ENCODE results near the gene BACH2.
"Not testable (repeated sequence)": the region's sequence is repeated elsewhere in the genome, so short reads cannot be mapped to it uniquely, and the experiment has no call there.

The BACH2 gene

DNA sequence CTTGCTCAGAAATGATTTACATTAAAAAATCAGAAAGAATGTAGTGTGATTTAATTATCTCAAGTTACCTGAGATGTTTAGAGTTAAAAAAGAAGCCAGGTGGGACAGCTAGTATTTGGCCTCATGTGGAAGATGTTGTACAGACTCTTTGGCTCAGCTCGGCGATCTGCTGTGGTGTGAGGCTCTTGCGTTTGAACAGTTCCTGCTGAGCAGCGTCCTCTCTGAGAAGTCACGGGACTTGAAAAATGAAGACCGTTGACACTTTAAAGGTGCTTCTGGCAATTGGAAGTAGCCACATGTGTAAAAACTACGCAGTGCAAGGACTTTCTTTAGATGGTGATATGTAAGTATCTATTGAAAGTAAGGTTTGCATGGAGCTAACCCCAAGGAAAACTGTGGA lies 169.0 kb downstream of the BACH2 start:
- DNase-seq (ENCODE audit: low read depth in 2 of 2), result no peak

DNA sequence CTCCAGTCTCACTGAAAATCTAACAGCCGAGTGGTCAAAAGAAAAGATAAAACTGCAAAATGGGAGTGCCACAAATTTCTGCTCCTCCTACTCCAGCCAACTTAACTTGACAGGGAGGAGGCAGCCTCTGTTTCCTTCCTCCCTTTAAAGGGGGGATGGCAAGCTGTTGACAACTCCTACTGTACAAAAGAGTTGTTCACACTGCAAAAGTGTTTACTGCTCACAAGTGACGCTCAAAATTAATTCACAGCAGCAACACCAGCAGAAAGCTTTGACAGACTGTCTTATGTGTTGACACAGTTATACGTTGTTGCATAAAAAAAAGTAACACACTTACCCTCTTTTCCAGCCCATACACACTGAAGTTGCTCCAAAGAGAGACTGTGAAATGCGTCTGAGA lies 169.8 kb downstream of the BACH2 start:
- DNase-seq (ENCODE audit: low read depth in 2 of 2), result no peak

DNA sequence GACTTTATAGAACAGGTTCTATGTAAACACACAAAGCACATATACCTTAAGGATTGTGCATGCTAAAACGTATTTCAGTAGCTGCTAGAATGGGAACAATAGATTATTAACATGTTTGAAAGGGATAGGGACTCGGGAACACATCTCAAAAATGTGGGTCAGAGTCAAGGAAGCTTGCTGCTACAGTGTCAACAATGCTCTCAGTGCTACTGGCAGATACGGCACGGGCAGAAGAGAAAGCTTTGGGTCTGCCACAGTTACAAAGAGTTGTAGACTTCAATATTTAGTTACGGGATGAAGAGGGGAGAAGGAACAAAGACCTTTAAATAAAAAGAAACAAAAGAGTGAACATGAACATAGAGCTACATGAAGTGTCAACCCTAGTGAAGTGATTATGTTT lies 170.5 kb downstream of the BACH2 start:
- DNase-seq (ENCODE audit: low read depth in 2 of 2), result no peak

DNA sequence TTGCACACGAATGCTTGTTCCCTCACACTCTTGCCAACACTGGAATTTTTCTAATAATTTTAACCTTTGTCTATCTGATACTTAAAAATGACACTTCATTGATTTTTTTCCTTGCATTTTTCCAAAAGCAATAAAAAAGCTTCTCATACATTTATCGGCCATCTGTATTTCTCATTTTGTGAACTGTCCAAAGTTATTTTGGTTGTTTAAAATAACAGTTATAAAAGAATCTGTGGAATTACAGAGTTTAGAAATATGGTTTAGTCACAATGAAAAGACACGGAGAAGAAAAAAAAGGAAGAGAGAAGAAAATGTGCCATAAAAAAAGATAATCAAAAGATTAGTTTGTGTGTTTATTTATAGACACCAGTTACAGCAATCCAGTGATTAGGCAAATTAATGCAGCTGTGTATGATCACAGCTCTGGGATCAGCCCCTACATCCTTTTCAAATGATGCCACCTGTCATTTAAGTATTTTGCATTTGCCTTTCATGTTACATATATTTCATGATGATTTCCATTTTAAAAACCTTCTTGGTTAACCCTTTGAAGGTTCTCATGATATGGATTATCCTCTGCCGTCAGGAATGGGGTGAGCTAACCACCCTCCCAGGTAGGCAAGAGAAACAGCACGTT lies 171.7 kb downstream of the BACH2 start:
- no peak for DNase-seq (ENCODE audit: low read depth in 2 of 2)

DNA sequence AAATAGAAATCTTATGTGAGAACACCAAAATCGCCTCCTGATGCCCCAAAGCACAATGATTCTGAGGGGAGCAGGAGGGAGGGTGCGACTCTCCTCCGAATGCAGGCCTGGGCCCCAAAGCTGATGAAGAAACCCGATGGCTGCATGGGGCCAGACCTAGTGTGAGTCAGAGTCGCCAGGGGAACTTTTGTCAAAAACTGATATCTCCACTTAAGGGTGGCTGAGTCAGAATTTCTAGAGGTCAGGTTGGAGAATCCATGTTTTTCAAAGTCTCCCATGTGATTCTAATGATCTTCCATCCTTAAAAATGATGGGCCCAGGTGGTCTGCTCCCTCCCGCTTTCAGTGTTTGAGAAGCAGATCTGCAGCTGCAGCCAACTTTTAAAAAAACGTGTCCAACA lies 172.8 kb downstream of the BACH2 start:
- no peak for DNase-seq (ENCODE audit: low read depth in 2 of 2)

DNA sequence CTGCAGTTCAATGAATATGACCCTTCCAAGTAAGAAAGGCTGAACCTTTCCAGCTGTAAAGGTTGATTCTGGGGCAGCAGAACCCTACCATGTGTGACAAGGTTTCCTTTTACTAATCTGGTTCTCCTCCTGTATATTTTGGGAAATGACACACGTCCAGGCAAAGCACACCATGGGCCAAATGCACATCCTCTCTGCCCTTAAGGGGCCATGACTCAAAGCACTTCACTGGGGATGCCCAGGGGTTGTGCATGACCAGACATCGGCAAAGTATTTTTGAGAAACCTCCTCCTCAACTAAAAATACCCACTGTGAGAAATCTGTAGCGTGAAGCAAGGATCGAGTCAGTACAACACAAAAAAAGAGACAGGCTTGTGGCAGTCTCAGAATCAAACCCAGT lies 174.7 kb downstream of the BACH2 start:
- DNase-seq (ENCODE audit: low read depth in 2 of 2), result peak in 1 of 2 donors; percentile 43

DNA sequence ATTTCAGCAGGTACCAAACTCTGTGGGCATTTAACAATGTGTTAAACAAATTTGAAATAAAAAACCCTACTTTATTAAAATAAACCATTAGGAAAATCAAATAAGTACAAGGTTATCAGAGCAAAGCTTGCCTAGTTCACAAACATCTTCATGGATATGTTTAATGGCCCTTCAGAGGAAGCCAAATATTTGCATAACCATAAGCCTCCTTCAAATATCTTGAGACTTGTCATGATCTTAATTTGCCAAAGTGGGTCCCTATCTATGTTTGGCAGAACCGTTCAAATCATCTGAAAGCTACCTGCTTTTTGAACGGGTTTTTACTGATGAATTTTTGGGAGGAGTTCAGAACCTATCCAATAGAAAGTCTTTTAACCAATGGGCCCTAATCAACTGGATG lies 176.3 kb downstream of the BACH2 start:
- DNase-seq (ENCODE audit: low read depth in 2 of 2), result no peak

DNA sequence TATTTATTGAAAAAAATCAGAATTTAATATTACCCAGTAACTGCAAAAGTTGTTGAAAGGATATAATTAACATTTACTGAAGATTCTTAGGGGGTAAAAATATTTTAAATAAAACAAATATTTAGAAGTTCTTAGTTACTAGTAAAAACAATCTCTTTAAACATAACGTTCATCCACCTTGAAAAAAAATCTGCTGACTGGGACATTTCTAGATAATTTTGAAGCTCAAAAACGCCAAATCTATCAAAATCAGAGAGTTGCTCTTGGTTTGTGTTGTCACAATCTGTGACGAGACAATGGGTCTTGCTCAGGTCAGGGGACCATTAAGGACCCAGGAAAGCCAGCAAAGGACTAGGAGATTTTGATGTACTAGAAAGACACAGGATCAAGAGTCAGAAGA lies 177.0 kb downstream of the BACH2 start:
- no peak for DNase-seq (ENCODE audit: low read depth in 2 of 2)

DNA sequence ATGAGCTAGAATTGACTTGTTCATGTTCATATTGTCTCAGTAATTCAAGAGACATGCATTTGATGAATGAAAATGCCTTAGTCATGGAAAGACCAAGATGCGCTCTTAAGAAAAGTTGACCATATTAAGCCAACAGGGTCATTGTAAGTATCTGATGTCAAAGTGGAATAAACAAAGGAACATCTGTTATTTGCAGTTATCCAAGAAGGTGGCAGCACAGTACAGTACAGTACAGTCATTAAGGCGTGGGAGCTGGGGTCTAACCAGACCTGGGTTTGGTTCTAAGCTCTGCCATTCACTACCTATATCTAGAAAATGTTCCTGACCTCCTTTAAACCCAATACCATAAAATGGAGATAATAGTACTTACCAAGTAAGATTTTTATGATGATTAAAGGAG lies 178.1 kb downstream of the BACH2 start:
- no peak for DNase-seq (ENCODE audit: low read depth in 2 of 2)

DNA sequence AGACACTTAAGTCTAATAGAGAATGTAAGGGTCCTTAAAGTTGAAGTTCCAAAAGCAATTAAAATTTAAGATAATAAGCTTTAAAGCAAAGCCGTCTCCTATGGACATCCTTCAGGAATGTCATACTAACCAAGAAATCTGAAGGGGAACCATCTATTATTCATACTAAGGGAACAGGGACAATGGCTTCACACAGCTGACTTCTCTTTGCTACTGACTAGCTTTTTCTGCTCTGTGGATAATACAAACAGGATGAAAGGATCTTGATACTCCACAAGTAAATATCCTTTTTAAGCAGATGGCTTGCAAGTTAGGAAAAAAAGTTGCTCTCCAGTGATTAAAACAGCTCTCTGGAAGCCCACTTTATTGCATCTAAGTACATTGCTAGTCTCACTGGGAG lies 178.6 kb downstream of the BACH2 start:
- no peak for DNase-seq (ENCODE audit: low read depth in 2 of 2)

DNA sequence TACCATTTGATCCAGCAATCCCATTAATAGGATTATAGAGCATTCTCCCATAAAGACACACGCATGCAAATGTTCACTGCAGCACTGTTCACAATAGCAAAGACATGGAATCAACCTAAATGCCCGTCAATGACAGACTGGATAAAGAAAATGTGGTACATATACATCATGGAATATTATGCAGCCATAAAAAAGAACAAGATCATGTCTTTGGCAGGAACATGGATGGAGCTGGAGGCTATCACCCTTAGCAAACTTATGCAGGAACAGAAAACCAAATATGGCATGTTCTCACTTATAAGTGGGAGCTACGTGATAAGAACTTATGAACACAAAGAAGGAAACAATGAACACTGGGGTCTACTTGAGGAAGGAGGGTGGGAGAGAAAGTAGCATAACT lies 180.5 kb downstream of the BACH2 start:
- not testable (repeated sequence) for DNase-seq (ENCODE audit: low read depth in 2 of 2)

DNA sequence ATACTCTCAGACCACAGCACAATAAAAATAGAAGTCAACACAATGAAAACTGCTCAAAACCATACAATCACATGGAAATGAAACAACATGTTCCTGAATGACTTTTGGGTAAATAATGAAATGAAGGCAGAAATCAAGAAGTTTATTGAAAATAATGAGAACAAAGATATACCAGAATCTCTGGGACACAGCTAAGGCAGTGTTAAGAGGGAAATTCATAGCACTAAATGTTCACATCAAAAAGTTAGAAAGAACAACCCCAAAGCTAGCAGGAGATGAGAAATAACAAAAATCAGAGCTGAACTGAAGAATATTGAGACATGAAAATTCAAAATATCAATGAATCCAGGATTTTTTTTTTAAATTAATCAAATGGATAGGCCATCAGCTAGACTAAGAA lies 183.3 kb downstream of the BACH2 start:
- no peak for DNase-seq (ENCODE audit: low read depth in 2 of 2)

DNA sequence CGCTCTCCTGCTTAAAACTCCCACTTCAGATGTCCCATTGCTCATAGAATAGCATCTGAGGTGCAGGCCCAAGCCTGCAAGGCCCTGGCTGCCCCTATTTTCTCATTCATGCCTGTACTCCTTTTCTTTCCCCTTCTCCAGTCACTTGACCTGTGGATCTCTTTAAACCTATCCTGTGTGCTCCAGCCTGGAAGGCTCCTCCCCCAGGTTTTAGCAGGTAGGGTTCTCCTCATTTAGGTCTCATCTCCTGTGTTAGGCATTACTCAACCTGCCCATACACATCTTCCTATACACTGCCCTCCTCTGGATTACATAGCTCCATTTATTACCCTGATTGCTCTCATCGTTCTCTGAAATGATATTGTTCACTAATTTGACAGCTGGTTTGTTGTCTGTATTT lies 185.3 kb downstream of the BACH2 start:
- DNase-seq (ENCODE audit: low read depth in 2 of 2), result no peak

DNA sequence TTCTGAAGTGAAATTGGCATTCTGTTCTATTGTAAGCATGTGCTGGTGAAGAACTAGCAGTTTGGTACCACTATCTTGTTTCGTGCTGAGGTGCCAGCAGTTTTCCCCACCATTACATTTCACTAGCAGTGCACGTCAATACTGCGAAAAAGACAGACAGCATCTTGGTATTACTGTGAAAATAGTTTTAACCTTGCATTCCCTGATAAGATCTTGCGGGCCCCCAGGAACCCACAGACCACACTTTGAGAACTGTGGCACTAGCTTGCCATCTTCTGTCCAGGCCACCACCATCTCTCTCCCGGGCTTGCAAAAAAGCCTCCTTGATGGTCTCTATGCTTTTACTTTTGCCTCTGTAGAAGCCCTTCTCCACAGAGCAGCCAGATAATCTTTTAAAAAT lies 185.7 kb downstream of the BACH2 start:
- DNase-seq (ENCODE audit: low read depth in 2 of 2), result peak; percentile 54 to 59

DNA sequence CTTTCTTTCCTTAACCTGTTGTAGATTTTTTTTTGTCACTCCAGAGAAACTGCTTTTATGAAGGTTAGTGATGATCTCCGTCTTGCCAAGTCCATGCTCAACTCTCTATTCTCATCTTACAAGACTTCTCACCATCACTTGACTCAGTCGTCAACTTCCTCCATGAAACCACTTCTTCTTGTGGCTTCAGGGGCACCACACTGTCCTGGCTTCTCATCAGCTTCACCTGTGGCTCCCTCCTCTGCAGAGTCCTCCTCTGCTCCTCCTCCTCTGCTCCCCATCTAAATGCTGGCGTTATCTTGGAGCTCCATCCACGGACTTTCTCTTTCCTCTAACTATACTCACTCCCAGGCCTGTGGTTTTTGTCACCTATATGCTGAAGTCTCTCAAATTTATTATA lies 187.5 kb downstream of the BACH2 start:
- no peak for DNase-seq (ENCODE audit: low read depth in 2 of 2)

DNA sequence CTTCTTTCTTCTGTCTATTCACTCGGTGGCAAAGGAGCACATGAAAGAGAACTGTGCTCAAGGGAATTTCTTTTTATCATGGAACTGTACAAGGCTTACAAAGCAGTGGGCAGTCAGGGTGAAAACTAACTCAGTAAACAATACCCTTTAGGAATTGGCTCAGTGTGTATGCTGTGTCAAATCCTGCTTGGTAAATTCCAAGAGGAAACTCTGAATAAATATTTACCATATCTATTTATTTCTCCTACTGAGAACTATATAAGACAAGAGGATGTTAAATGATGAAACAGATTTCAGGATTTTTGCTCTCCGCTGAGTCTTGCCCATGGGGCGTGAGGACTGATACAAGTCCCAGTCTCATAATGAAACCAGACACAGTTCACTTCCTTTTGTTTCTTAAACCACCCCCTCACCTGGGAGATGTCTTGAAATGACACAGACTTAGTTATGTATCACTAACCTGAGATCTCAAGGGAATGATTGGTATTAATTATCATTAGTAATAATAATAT lies 188.8 kb downstream of the BACH2 start:
- no peak for DNase-seq (ENCODE audit: low read depth in 2 of 2)

DNA sequence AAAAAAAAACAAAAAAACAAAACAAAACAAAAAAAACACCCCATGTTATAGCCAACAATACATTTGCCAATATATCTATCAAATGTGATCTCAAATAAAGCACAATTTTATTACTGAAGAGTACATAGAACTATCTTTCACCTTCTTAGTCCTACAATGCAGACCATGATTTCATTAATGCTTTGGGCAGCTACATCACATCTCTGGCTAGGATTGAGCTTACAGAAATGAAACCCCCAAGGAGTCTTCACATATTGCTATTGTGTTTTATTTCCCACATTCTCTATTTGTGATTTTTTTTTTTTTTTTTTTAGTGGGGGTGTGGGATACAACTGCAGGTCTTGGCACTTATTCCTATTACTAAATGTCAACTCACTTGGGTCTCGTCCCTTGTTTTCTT lies 189.3 kb downstream of the BACH2 start:
- DNase-seq (ENCODE audit: low read depth in 2 of 2), result no peak

DNA sequence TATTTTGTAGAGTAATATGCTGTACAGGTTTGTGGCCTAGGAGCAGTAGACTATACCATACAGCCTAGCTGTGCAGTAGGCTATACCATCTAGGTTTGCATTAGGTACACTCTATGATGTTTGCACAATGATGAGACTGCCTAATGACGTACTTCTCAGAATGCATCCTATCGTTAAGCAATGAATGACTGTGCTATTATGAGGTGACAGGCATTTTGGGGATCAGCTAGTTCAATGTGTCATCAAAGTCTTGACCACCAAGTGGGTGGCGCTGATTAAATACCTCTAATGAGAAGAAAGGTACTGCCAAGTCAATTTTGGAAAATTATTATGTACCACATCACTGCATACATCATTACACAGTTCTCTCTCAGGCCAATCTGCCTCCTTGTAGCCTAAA lies 190.2 kb downstream of the BACH2 start:
- DNase-seq (ENCODE audit: low read depth in 2 of 2), result no peak

DNA sequence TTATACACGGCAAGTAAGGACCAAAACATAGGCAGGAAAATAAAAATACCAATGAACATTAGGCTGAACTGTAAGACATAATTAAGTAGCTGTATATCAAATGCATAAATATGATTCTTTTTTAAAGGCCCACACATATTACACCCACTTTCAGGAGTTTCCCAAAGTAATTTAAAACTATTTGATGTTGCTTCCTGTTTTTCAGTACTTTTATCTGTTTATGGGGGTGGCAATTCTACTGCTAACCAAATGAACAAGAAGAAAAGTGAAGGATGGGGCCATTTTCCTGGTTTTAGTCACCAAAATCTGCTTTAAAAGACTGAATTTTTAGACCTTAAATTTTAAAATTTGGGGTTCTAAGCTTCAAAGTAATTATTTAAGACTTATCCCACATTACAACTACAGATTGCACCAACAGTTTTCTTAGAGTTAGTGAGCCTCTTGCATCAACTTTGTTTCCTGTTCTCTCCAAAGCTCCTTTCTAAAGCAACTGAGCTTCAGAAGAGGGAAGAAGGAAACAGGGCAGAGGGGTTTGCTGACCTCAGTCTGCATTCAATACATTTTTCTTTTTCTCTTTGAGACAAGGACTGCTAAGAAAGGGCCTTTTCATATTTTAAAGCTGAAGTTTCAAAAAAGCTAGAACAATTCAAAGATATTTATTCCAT lies 191.0 kb downstream of the BACH2 start:
- DNase-seq (ENCODE audit: low read depth in 2 of 2), result no peak

DNA sequence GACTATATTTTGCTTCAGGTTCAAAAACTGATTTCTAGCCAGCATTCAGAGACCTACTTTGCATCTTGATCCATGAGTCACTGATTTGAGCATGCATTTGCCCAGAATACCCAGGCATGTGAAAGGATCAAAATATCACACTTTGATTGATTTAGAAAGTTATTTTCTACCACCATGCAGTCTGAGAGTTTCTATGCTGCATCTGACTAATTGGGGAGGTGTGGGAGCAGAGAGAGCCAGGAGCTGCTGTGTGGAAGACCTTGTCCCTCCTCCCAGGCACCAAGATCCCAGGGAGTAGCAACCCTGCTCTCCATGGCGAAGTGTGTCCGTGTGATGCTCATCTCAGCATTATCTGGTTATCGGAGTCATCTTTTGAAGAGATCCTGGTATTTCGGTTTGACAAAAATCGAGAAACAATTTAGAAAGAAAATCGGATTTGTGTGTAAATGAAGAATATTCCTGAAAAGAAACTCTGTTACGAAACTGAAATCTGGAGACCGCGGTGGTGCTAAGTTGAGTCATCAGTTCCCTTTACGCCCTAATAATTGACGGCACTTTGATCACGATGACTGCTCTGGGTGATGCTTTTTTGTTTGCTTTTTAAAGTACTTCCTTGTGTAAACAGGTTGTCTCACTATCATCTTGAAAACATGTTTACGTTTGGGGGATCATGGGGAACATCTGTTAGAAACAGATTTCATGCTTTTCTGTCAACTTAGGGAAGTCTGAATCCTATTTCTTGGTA lies 193.4 kb downstream of the BACH2 start:
- DNase-seq (ENCODE audit: low read depth in 2 of 2), result no peak

DNA sequence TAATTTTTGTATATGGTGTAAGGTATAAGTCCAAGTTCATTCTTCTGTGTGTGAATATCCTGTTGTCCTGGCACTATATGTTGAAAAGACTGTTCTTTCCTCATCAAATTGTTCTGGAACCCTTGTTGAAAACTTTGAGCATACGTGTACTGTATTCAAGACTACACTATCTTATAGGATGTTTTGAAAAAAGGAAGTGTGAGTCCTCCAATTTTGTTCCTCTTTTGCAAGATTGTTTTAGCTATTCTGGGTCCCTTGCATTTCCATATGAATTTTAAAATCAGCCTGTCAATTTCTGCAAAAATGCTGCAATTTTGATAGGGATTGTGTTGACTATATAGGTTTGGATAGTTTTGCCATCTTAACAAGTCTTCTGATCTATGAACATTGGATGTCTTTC lies 195.2 kb downstream of the BACH2 start:
- DNase-seq (ENCODE audit: low read depth in 2 of 2), result no peak

DNA sequence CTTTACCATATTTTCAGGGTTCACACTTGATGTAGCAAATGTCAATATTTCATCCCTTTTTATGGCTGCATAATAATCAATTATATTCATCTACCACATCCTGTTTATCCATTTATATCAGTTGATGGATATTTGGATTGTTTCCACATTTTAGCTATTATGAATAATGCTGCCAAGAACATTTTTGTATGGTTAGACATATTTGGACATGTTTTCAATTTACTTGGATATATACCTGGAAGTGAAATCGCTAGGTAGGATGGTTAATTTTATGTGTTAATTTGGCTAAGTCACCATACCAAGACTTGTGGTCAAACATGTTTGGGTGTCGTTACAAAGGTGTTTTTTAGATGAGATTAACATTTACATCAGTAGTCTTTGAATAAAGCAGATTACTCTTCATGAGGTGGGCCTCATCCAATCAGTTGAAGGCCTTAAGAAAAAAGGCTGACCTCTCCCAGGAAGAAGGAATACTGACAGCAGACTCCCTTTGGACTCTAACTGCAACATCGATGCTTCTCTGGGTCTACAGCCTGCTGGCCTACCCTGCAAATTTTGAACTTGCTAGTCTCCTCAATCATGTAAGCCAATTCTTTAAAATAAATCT lies 196.5 kb downstream of the BACH2 start:
- DNase-seq (ENCODE audit: low read depth in 2 of 2), result no peak

DNA sequence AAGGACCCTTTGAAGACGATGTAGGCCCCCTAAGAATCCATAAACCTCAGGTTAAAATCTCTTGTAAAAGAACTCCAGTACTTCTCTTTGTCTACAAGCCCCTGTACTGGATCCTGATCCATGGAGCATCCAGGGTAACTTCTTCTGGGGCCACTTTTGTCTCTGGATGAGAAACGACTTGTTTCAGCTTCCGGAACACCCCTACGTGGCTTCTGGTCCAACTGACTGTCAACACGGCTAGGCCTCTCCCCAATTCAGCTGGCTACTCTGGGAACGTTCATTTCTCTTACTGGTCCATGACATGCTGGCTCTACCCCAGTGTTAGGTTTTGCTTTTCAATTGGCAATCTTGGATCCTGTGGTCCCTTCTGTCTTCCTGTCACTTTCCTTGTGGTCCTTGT lies 198.0 kb downstream of the BACH2 start:
- DNase-seq (ENCODE audit: low read depth in 2 of 2), result no peak
